Gastroesophageal sphincter (tissue), 4 donors: ENCODE measurements around the gene TAF4. TPM values are rescaled to one million over a fixed set of nuclear protein-coding genes. Genes with fewer than 3 reads are reported as not detected.

Source experiments
- ATAC-seq: fragments of 150-250 bp; one replicate; pipeline ENCODE4 v1.9.1; 2016; ENCODE audit warnings: mild to moderate bottlenecking, moderate library complexity
- H3K27ac ChIP-seq, 4 donors: fragments of 200-600 bp; sonication (generic) in 3 of 4; 1 replicate in 3 of 4; 2 replicates in 1 of 4; pipeline ENCODE4 v1.5.1; 2016 to 2019
- H3K27me3 ChIP-seq: fragments of 200-600 bp; sonication (generic); one replicate; pipeline ENCODE4 v1.5.1; 2019
- H3K36me3 ChIP-seq, 2 donors: fragments of 200-600 bp; sonication (generic); one replicate each; pipeline ENCODE4 v1.5.1; 2019; ENCODE audit warnings: control low read depth in 1 of 2
- H3K4me1 ChIP-seq, 3 donors: fragments of 200-600 bp; sonication (generic); 1 replicate in 2 of 3; 2 replicates in 1 of 3; pipeline ENCODE4 v1.5.1; 2016 to 2019; ENCODE audit warnings: control low read depth in 2 of 3
- H3K4me3 ChIP-seq, 2 donors: fragments of 200-600 bp; sonication (generic); one replicate each; pipeline ENCODE4 v1.5.1; 2019; ENCODE audit warnings: mild to moderate bottlenecking in 1 of 2, moderate library complexity in 1 of 2
- H3K9me3 ChIP-seq, 3 donors: fragments of 200-600 bp; sonication (generic); one replicate each; pipeline ENCODE4 v1.5.1; 2017 to 2019; ENCODE audit warnings: control low read depth in 2 of 3
- EP300 ChIP-seq: sonication (generic); formaldehyde crosslinking; IDR thresholded peaks from one replicate; pipeline ENCODE4 v1.6.1; 2017; ENCODE audit warnings: antibody characterized with exemption, mild to moderate bottlenecking
- POLR2A ChIP-seq, 2 donors: fragments of 450-650 bp; IDR thresholded peaks; one replicate each; pipeline ENCODE4 v1.6.1; 2017; ENCODE audit warnings: antibody characterized with exemption in 2 of 2, mild to moderate bottlenecking in 2 of 2, moderate library complexity in 1 of 2
- POLR2AphosphoS5 ChIP-seq: sonication (generic); formaldehyde crosslinking; IDR thresholded peaks from one replicate; pipeline ENCODE4 v1.6.1; 2017; ENCODE audit warnings: antibody characterized with exemption
- WGBS, 2 donors: methylation state at CpG; one replicate each; pipeline ENCODE4 v1.1.5; 2018; ENCODE audit warnings: low coverage in 1 of 2; 5-methylcytosine and 5-hydroxymethylcytosine counted together
- small RNA-seq, 4 donors: library from RNA; depleted of rRNA; stranded (forward); fragments of <200 nt; gene quantifications; one replicate each; pipeline ENCODE3, GENCODE V24; 2016
- total RNA-seq, 4 donors: library from RNA; depleted of rRNA; stranded (reverse); fragments of >200 nt; gene quantifications; one replicate each; pipeline ENCODE4 v1.1.0, GENCODE V29; 2016
- TF ChIP-seq, protein P1 (sequence below), 4 experiments: fragments of 200-600 bp in 2 of 4; fragments of 450-650 bp in 2 of 4; sonication (generic) in 1 of 4; IDR thresholded peaks; one replicate each; pipeline ENCODE4 v1.5.1; 2017 to 2019; ENCODE audit warnings: antibody characterized with exemption in 4 of 4, mild to moderate bottlenecking in 2 of 4, moderate library complexity in 2 of 4

TAF4 gene
- total RNA-seq, 4 donors from 2014 or later, result 7.6 to 19.9 (median 15.5) TPM

DNA sequence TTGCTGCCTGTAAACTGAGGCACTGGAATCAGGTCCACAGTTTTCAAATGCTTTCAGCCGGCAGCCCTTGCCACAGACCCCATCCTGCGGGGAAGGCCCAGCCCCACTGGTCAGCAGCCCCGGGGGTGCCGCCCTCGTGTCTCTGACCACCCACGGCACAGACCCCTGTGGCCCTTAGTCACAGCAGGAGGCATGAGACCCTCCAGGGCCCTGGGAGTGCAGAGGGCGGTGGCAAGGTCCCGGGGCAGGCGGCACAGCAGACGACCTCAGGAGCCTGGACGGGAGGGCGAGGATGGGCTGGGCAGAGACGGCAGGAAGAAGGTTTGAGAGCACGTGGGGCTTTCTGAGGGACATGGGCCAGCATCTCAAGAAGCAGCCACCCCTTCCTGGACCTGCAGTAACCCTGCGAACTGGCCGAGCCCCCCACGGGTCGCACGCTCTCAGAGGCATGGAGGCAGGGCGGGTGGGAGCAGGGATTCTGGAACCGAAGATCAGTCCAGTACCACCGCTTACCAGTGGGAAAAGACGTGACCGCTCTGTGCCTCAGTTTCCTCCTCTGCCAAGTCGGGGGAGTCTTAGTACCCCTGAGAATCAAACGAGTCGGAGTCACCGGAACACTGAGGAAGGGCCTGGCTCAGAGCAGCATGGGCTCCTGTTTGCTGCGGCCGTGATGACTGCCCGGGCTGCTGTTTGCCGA lies 140.7 kb downstream of the TAF4 start:
- H3K9me3 ChIP-seq, result no peaks in the 10 kb centered on the region
- no peaks in the 10 kb centered on the region for H3K36me3 ChIP-seq
- no peak for ATAC-seq
- 82 to 94% methylated on average over 8 to 11 of the region's 32 CpGs for WGBS, 2 donors
- no peak overlapping the region for H3K4me3 ChIP-seq
- H3K27ac ChIP-seq, result no peak overlapping the region
- H3K27me3 ChIP-seq, result peaks cover 32% of the 10 kb centered on the region
- no peaks in the 10 kb centered on the region for H3K4me1 ChIP-seq
- TF ChIP-seq EP300, result no peak
- TF ChIP-seq POLR2A (IDR thresholded peaks at IDR 0.05), result no peak
- TF ChIP-seq, protein P1, sequence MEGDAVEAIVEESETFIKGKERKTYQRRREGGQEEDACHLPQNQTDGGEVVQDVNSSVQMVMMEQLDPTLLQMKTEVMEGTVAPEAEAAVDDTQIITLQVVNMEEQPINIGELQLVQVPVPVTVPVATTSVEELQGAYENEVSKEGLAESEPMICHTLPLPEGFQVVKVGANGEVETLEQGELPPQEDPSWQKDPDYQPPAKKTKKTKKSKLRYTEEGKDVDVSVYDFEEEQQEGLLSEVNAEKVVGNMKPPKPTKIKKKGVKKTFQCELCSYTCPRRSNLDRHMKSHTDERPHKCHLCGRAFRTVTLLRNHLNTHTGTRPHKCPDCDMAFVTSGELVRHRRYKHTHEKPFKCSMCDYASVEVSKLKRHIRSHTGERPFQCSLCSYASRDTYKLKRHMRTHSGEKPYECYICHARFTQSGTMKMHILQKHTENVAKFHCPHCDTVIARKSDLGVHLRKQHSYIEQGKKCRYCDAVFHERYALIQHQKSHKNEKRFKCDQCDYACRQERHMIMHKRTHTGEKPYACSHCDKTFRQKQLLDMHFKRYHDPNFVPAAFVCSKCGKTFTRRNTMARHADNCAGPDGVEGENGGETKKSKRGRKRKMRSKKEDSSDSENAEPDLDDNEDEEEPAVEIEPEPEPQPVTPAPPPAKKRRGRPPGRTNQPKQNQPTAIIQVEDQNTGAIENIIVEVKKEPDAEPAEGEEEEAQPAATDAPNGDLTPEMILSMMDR (IDR thresholded peaks at IDR 0.05), result no peak
- TF ChIP-seq POLR2AphosphoS5, result no peak

Small RNA genes within 50 kb of the gene (small RNA-seq; reads per million reads assigned to genes)
- gene MIR3195, result 0 reads per million in 4 donors

Other genes with a start within 250 kb of the TAF4 start
- 10 to 100 TPM; 23.6 to 38.4 (median 35.3) TPM for gene LSM14B, start 56.6 kb upstream of the TAF4 start, total RNA-seq
- 100 to 1,000 TPM; 253 to 352 (median 303) TPM for gene PSMA7, start 77.5 kb upstream of the TAF4 start, total RNA-seq
- 10 to 100 TPM in 2 of 4 donors, 1 to 10 TPM in 2; 6.8 to 12.3 (median 11.1) TPM for gene SS18L1, start 77.9 kb upstream of the TAF4 start, total RNA-seq
- gene MTG2, start 117.1 kb upstream of the TAF4 start, total RNA-seq, result 10 to 100 TPM; 23.7 to 31.3 (median 30.2) TPM
- gene HRH3, start 154.4 kb upstream of the TAF4 start, total RNA-seq, result not detected
- gene OSBPL2, start 172.6 kb upstream of the TAF4 start, total RNA-seq, result 10 to 100 TPM; 36.6 to 57.3 (median 46.7) TPM
- 100 to 1,000 TPM; 131 to 182 (median 151) TPM for gene ADRM1, start 237.1 kb upstream of the TAF4 start, total RNA-seq